Adrenal gland (tissue), 5 donors: ENCODE data around the gene EIF4E1B.

Experiments used
- CTCF ChIP-seq, 6 experiments: fragments of 450-650 bp in 4 of 6; fragments of 200-600 bp in 2 of 6; sonication (generic) in 1 of 6; IDR thresholded peaks; 1 replicate in 5 of 6; 2 replicates in 1 of 6; pipeline versions ENCODE4 v1.5.1 to v1.8.0; 2016 to 2021; ENCODE audit warnings: antibody characterized with exemption in 6 of 6, mild to moderate bottlenecking in 2 of 6, moderate library complexity in 1 of 6
- POLR2A ChIP-seq, 2 donors: fragments of 450-650 bp; IDR thresholded peaks; one replicate each; pipeline ENCODE4 v1.6.1; 2017; ENCODE audit warnings: antibody characterized with exemption in 2 of 2, mild to moderate bottlenecking in 2 of 2, moderate library complexity in 1 of 2
- donor health status: DM: no; HTN: no; CAD: no.

GRCh38 chr5:176692839-176693476, 62.5 kb downstream of the EIF4E1B start:
- TF ChIP-seq CTCF (IDR thresholded peaks at IDR 0.05) (no peak), POLR2A (IDR thresholded peaks at IDR 0.05) (no peak)
